Chondrocyte (in vitro differentiated cells): ENCODE measurements around the gene UFSP2. TPM values are rescaled to one million over a fixed set of nuclear protein-coding genes. Genes with fewer than 3 reads are reported as not detected.

Source experiments
- DNase-seq: peaks from one replicate; pipeline ENCODE4 v3.0.0; 2021; ENCODE audit warnings: mixed read lengths, low spot score
- H3K27ac Mint-ChIP-seq: one replicate; pipeline ENCODE4 v1.8.0; 2021; ENCODE audit warnings: mild to moderate bottlenecking, moderate library complexity, mixed read lengths; ENCODE audit not compliant: unreplicated experiment
- H3K27me3 Mint-ChIP-seq: 2 replicates; pipeline ENCODE4 v1.8.0; 2021; ENCODE audit warnings: low read depth, mixed read lengths
- H3K36me3 Mint-ChIP-seq: 2 replicates; pipeline ENCODE4 v1.8.0; 2021; ENCODE audit warnings: low read depth, mixed read lengths
- H3K4me1 Mint-ChIP-seq: 2 replicates; pipeline ENCODE4 v1.8.0; 2021; ENCODE audit warnings: low read depth, mild to moderate bottlenecking, mixed read lengths
- H3K4me3 Mint-ChIP-seq: one replicate; pipeline ENCODE4 v1.8.0; 2021; ENCODE audit warnings: mild to moderate bottlenecking, moderate library complexity, mixed read lengths; ENCODE audit not compliant: unreplicated experiment
- H3K9me3 Mint-ChIP-seq: 2 replicates; pipeline ENCODE4 v1.8.0; 2021; ENCODE audit warnings: low read depth, mixed read lengths
- CTCF ChIP-seq: fragments of 200-600 bp; sonication (generic); IDR thresholded peaks from 2 replicates; pipeline ENCODE4 v1.5.0; 2021; ENCODE audit warnings: antibody characterized with exemption, mild to moderate bottlenecking, moderate library complexity
- total RNA-seq: library from RNA; stranded (reverse); gene quantifications from 3 replicates; pipeline ENCODE4 v1.2.1, GENCODE V29; 2021

UFSP2 gene
- total RNA-seq, 1 donor from 2014 or later = 33.0 TPM

- peaks cover 67% of the 10 kb centered on the region for H3K4me1 Mint-ChIP-seq
Observed at GRCh38 chr4:185357211-185357610, 68.6 kb downstream of the UFSP2 start.

GRCh38 chr4:185352741-185353140, 73.0 kb downstream of the UFSP2 start:
- no peak overlapping the region for H3K4me3 Mint-ChIP-seq
- peak overlapping the region; percentile 28 for H3K27ac Mint-ChIP-seq
- H3K27me3 Mint-ChIP-seq = no peaks in the 10 kb centered on the region
- H3K36me3 Mint-ChIP-seq = peaks cover 51% of the 10 kb centered on the region
- DNase-seq = no peak
- no peaks in the 10 kb centered on the region for H3K9me3 Mint-ChIP-seq
- H3K4me1 Mint-ChIP-seq = peaks cover 40% of the 10 kb centered on the region
- no peak for TF ChIP-seq CTCF

More at GRCh38 chr4:185357211-185357610, 68.6 kb downstream of the UFSP2 start:
- no peaks in the 10 kb centered on the region for H3K9me3 Mint-ChIP-seq
- H3K4me3 Mint-ChIP-seq = no peak overlapping the region
- H3K27me3 Mint-ChIP-seq = no peaks in the 10 kb centered on the region
- no peak for TF ChIP-seq CTCF
- peak overlapping the region; percentile 96 for H3K27ac Mint-ChIP-seq
- peaks cover 23% of the 10 kb centered on the region for H3K36me3 Mint-ChIP-seq
- no peak for DNase-seq

GRCh38 chr4:185352202-185352601, 73.6 kb downstream of the UFSP2 start:
- Mint-ChIP-seq H3K27ac (no peak overlapping the region), H3K36me3 (peaks cover 50% of the 10 kb centered on the region), H3K9me3 (no peaks in the 10 kb centered on the region), H3K27me3 (no peaks in the 10 kb centered on the region), H3K4me1 (peaks cover 40% of the 10 kb centered on the region), H3K4me3 (no peak overlapping the region)
- no peak for DNase-seq
- no peak for TF ChIP-seq CTCF

GRCh38 chr4:185351691-185352090, 74.1 kb downstream of the UFSP2 start:
- no peak overlapping the region for H3K27ac Mint-ChIP-seq

More at GRCh38 chr4:185351691-185352090, 74.1 kb downstream of the UFSP2 start:
- no peak for DNase-seq
- Mint-ChIP-seq H3K4me3 (no peak overlapping the region), H3K9me3 (no peaks in the 10 kb centered on the region), H3K27me3 (no peaks in the 10 kb centered on the region), H3K4me1 (peaks cover 40% of the 10 kb centered on the region), H3K36me3 (peaks cover 50% of the 10 kb centered on the region)
- TF ChIP-seq CTCF = no peak

Other genes starting within 250 kb of the UFSP2 start
- gene CFAP97, start 222.0 kb downstream of the UFSP2 start, total RNA-seq = 48.5 to 53.1 TPM (median 50.1 TPM) in 3 replicates
- gene SNX25, start 216.4 kb downstream of the UFSP2 start, total RNA-seq = 53.5 to 57.5 TPM (median 53.6 TPM) in 3 replicates
- 0.46 to 0.52 TPM (median 0.49 TPM) in 3 replicates for gene LRP2BP, start 30.0 kb downstream of the UFSP2 start, total RNA-seq
- gene ANKRD37, start 29.1 kb downstream of the UFSP2 start, total RNA-seq = 8.6 to 18.3 TPM (median 16.7 TPM) in 3 replicates
- 2.3 to 5.4 TPM (median 3.7 TPM) in 3 replicates for gene CCDC110, start 45.8 kb upstream of the UFSP2 start, total RNA-seq
- gene PDLIM3, start 109.5 kb upstream of the UFSP2 start, total RNA-seq = 14.3 to 68.5 TPM (median 63.0 TPM) in 3 replicates